ENCODE data around the gene NRDE2.

NRDE2 gene

GRCh38 chr14:90294872-90295271, 36.9 kb downstream of the NRDE2 start:
- no peak for DNase-seq

DNA sequence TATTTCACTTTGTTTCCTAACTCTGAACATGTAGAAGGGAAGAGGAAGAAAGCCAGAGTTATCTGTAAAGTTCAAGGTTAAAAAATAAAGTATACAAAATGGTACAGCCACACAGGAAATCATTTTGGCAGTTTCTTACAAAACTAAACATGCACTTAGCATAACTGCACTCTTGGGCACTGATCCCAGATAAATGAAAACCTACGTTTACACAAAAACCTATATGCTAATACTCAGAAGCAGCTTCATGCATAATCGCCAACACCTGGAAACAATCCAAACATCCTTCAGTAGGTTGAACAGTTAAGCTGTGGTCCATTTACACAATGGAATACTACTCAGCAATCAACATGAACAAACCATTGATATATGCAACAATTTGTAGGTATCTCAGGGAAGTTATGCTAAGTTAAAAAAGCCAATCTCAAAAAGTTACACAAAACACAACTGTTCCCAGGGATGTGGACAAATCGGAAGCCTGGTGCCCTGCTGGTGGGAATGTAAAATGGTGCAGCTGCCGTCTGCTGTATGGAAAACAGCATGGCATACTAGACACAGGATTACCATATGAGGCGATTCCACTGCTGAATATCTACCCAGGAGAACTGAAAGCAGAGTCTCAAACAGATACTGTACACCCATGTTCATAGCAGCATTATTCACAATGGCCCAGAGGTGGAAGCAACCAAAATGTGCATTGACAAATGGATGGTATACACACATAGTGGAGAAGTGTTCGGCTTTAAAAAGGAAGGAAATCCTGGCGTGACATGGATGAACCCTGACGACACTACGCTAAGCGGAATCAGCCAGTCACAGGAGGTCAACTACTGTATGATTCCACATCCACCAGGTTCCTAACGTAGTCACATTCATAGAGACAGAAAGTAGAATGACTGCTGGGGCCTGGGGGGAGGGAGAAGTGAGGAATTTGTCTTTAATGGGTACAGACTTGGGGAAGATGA, 37.7 kb downstream of the NRDE2 start:
- peak; percentile 42 for DNase-seq

DNA sequence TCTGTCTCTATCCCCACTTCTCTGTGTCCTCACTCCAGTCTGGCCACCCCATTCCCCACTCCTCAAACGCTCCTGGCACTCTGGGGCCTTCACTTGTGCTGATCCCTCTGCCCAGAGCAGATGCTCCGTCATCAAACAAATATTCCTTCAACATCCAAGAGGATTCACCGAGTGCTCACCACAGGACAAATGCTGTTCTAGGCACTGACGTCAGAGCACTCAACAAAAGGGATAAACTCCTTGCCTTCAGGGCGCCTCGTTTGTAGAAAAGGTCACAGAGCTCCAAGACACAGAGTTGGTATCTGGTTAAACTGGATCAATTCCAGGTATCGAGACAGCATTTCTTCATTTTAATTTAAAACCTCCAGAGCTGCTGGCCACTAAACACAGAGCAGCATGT, 40.0 kb downstream of the NRDE2 start:
- no peak for DNase-seq

GRCh38 chr14:90290337-90291011, 41.3 kb downstream of the NRDE2 start:
- no peak for DNase-seq

- DNase-seq = peak; percentile 79
Observed at GRCh38 chr14:90288651-90289355, 42.9 kb downstream of the NRDE2 start.

DNA sequence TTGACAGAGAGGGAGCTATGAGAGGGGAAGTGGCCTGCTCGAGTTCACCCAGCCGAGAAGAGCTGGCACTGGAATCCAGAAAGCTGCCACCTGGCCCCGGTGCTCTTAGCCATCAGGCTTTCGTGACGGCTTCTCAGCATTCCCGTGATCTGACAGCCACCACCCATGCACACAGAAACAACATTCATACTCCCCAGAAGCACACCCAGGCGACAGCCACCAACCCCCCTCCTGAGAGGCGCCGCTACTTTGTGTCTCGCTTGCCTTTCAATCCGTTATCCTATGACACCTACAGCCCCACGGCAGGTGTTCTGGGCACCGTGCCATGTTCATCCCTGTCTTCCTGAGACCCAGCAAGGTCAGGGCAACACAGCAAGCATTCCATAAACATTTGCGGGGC, 44.0 kb downstream of the NRDE2 start:
- peak; percentile 79 for DNase-seq

- DNase-seq = no peak
Observed at GRCh38 chr14:90281756-90282155, 50.0 kb downstream of the NRDE2 start.

DNA sequence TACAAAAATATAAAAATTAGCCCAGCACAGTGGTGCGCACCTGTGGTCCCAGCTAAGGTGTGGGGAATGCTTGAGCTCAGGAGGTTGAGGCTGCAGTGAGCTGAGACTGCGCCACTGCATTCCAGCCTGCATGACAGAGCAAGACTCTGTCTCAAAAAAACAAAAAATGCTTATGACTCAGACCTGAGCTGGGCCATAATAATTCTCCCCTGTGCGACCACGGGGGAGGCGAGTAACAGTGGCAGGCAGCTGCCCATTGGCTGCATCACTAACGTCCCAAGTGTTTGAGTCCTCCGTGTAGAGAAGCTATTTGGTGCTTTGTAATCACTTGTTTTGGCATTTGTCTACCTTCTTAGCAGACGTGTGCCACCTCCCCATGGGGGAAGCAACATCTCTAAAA, 50.5 kb downstream of the NRDE2 start:
- no peak for DNase-seq

GRCh38 chr14:90280096-90280495, 51.6 kb downstream of the NRDE2 start:
- no peak for DNase-seq

DNA sequence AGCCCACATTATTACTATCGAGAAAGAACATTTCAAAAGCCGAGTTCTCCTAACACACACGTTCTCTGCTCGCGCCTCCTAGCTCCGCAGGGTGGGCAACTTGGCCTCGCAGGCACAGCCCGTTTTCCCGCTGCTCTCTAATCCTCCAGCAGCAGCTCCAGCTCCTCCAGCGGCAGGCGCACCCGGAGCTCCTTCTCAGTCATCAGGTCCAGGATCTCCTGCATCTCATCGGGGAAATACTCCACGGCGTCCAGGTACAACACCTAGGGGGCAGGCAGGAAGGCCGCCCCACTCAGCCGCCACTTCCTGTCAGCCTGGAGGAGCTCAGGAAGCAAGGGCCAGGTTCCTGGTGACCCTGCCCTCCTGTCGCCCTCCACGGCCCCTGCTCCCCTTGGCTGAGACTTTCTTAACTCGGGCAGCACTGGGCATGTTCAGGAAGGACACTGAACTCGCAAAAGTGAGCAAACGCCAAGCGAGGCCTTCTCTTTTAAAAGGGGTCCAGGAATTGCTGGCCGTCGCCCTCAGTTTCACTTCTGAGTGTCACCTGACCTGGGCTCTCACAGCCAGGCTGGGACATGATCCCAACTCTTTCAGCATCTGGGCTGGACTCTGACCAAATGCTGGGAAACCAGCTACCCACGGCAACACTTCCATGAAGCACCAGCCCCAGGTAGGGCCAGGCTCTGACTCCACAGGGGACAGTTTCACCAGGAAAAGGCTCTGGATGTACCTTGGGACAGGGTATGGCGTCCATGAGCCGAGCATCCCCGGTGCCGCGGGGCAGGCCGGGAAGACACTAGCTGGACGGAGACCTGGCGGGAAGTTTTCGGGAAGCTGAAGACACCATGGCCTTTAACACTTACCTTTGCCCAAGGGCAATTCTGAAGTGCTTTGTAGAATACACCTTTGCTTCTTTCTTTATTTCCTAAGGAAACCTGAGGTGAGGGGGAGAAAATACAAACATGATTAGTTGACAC, 53.3 kb downstream of the NRDE2 start:
- no peak for DNase-seq

GRCh38 chr14:90277581-90278198, 54.1 kb downstream of the NRDE2 start:
- DNase-seq = no peak

- no peak for DNase-seq
Observed at GRCh38 chr14:90276646-90277367, 54.9 kb downstream of the NRDE2 start.

- DNase-seq = no peak
Observed at GRCh38 chr14:90275820-90276219, 55.9 kb downstream of the NRDE2 start.

DNA sequence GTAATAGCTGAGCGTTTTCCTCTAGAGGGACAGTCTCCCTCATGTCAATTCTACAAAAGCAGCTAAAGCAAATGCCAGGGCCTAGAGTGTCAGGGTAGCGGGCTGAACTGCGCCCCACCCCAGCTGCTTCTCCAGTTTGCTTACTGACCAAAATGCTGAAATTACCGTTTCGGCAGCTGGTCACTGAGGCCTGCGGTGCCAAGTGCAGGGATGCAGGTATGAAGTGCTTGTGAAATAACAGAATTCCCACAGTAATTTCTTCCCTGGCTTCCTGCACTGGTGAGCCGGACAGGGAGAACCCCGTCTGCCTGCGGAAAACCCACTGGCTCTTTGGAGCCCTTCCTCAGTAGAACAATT, 56.3 kb downstream of the NRDE2 start:
- no peak for DNase-seq

DNA sequence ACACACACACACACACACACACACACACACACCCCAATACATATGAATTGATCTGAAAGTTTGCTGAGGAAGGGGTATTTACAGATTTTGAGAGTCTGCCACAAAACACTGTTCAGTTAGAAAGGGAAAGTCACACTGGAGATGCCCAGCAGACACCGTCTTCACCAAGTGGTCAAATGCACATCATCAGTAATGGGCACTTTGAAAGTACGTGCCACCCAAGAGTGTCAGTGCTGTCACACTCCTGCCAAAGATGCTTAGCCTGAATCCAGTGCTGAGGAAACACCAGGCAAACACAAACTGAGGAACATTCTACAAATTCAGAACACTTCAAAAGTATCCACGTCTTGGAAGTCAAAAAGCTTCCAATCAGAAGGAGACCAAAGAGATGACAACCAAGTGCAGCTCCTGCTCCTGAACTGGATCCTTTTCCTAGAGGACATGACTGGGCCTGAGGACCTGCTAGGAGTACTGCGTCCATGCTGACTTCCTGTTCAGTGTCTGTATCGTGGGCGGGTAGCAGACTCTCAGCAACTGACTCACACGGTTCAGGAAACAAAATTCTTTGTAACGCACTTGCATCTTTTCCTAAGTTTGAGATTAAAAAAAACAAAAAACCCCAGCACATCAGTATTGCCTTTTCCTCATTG, 56.8 kb downstream of the NRDE2 start:
- no peak for DNase-seq

DNA sequence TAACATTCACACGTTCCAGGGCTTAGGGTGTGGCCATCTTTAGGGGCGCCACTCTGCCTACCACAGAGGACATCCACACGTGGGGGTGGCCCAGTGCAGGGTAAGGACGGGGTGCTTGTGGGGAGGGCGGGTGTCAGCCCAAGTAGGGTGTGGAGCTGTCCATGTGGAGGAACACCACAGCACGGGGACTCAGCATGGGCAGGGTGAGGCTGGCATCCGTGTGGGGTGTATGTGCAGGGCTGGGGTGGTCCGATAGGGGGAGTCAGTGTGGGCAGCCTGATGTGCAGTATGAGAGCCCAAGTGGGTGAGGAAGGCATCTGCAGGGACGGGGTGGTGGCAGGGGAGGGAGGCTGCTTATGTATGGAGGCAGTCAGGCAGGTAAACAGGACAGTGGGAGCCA, 57.7 kb downstream of the NRDE2 start:
- no peak for DNase-seq

DNA sequence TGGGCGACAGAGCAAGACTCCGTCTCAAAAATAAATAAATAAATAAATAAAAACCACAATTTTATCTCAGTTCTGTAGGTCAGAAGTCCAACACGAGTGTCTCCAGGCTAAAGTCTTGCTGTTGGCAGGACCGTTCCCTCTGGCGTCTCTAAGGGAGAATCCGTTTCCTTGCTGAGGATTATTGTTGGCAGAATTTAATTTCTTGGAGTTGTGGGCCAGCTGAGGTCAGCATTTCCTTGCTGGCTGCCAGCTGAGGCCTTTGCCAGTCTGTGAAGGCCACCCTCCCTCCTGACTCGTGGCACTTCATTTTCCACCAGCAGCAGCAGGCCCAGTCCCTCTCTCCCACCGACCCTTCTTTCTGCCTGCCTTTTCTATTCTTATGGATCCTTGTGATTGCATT, 58.2 kb downstream of the NRDE2 start:
- no peak for DNase-seq

GRCh38 chr14:90272523-90272922, 59.2 kb downstream of the NRDE2 start:
- no peak for DNase-seq

DNA sequence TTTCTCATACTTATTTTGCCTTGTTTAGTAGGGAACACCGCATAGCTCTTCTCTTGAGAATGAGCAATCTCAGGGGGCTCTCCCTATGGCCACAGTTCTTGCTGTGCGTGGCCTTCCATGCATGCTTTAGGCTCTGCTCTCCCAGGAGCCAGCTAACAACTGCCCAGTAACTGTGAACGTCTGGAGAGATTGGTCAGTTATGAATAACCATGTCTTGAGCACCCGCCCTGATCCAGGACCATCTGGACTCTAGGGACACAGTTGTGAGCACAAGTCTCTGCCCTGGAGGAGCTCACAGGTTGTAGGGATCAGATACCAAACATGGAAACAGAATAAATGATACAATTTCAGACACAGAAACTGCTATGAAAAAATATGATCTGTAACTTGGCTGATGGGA, 63.3 kb downstream of the NRDE2 start:
- DNase-seq = no peak

- no peak for DNase-seq
Observed at GRCh38 chr14:90266441-90267154, 65.1 kb downstream of the NRDE2 start.
